ENCODE data around the gene WWOX.

WWOX gene

DNA sequence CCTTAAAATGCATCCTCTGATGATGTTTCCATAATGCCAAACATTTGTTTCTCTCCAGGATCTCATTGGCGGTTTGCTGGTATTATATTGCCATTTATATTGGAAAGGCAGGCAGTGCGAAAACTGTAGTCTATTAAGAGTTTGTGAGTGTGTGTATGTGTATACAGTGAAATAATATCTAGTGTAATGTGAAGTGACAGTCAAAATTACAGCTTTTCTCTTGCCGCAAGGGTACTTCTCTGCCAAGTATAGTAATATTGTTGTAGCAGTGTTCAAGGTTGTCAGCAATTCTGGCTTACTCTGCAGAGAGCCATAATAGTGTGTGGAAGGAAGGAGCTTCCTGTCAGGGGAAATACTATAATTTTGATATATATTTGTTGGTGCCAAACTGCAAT is 178.6 kb downstream of the WWOX start:
- DNase-seq = no peak

GRCh38 chr16:78281115-78281514 is 181.7 kb downstream of the WWOX start:
- no peak for DNase-seq

- no peak for DNase-seq
Measured at GRCh38 chr16:78283548-78284251, 184.2 kb downstream of the WWOX start.

DNA sequence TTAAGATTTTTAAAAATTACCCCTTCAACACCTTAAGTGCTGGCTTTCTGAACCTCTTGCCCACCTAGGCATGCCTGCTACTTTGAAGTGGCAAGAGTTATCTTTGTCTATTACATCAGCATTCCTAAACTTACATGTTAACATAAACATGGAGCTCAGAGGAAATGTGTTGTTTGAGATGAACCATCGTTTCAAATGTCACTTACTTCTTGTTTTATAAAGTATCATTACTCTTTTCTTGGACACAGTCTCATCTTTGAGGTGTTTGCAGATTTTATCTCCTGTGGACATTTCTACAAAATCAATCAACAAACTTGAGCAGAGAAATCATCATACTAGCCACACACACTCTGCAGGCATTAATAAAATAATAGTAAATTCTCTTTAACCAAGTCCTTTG is 184.9 kb downstream of the WWOX start:
- no peak for DNase-seq

DNA sequence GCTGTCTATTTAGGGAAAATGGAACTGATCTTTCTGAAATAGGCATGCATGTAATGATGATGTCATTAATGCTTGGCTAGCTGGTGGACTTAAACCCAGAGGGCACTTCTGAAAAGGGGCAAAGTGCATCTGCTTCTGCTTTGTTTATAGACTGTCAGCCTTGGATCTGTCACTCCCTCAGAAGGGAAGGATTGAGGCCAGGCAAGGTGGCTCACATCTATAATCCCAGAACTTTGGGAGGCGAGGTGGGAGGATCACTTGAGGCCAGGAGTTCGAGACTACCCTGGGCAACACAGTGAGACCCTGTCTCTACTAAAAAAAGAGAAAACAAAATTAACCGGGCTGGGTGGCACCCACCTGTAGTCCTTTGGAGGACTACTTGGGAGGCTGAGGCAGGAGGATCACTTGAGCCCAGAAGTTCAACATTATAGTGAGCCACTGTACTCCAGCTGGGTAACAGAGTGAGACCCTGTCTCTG is 185.5 kb downstream of the WWOX start:
- no peak for DNase-seq

GRCh38 chr16:78285437-78285922 is 186.0 kb downstream of the WWOX start:
- no peak for DNase-seq

DNA sequence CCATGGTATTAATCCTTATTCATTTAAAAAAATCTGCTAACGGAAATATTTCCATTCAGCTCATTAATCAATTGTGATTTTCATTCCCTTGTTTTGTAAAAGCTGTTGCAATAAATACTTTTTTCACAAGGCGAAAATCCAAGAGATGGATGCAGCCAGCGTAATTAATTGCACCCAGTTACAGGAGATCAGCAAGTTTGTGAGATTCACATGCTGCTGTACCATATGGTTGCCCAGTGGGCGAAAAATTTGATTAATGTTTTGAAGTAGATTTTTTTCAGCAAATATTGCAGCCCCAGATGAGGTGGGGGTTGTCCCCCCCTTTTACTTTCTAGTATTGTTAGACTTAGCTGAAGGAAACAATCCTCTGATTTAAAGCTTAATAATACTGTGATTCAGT is 186.6 kb downstream of the WWOX start:
- no peak for DNase-seq

GRCh38 chr16:78288888-78289287 is 189.4 kb downstream of the WWOX start:
- no peak for DNase-seq

DNA sequence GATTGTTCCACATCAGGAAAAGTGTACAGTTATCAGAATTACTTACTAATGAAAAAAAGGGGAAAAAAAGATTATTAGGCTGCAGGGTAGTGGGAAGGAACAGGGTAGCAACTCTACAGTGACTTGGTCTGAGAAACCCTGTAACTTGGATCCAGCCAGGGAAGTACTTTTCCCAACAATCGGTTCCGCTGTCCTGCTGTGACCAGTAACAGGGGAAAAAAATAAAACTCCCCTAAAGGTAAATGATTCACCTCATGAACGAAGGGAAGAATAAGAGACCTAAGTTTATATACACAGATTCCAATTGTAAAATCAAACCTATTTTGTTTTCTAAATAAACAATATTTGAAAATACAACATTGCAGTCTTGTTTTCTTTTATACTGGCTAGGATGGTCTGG is 189.9 kb downstream of the WWOX start:
- no peak for DNase-seq

- no peak for DNase-seq
Measured at GRCh38 chr16:78289844-78290277, 190.4 kb downstream of the WWOX start.

DNA sequence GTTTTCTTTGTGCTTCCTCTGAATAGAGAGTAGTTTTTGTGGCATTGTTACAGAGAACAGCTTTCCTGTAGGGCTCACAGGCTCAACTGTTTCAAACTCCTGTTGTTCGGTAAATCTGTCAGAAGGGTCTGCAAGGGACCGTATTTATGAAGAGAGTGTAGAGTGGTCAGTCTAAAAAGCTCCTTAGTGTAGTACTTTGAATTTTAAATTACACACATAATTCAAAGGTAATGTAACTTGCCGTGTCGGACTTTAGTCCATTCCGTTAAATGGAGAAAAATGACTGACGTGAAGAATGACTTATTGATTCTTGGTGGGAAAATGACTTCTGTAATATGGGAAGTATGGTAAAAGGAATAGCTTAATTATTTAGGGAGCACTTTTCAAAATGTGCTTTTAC is 190.9 kb downstream of the WWOX start:
- no peak for DNase-seq

GRCh38 chr16:78290872-78291591 is 191.6 kb downstream of the WWOX start:
- DNase-seq = no peak

GRCh38 chr16:78291604-78292003 is 192.2 kb downstream of the WWOX start:
- no peak for DNase-seq

- DNase-seq = no peak
Measured at GRCh38 chr16:78292086-78292843, 192.8 kb downstream of the WWOX start.

DNA sequence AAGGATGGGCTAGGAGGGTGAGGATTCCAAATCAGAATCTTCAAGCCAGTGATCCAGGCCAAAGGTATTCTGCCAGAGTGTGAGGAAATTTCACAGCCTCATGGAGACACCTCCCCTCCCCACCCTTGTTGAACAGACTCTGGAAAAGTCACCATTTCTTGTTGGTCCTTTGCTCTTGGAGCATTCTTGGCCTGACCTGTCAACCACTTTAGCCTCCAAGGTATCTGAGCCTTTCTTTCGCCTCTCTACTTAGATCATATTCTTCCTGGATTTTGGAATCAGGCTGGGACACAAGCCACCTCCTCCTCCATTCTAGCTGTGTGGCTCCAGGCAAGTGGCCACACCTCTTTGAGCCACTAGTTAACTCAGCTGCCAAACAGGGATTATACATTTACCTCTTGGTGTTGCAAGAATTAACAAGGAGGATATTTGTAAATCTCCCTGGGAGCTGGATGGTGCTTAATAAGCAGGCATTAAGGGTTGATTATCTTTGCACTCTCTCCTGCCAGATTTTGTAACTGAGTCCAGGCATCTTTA is 193.5 kb downstream of the WWOX start:
- DNase-seq = no peak

DNA sequence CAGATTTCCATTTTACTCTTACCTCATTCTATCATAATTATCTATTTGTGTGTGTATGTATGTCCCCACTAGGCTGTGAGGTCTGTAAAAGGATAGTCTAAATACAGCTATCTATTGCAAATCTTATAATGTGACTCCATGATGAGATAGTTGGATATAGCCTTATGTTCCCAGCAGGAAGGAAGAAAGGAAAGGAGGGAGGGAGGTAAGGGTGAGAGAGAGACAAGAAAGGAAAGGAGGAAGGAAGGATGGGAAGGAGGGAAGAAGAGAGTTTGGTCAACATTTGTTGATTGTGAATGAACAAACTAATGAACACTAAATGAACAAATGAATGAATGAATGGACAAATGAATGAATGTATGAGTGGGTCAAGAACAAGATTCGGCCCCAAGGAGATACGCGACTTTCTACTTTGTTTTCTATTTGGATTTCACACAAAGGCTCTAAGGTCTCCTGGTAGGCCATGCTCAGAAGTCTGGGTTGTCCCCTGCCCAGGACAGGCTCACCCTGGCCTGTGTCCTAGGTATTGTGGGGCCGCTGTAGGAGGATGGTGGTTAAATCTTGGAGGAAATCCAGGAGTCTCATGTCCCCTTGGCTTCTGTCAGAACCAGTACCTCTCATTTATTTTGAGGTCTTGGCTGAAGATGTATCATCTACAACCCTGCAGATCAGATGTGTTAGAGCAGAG is 195.2 kb downstream of the WWOX start:
- no peak for DNase-seq

GRCh38 chr16:78297066-78297666 is 197.7 kb downstream of the WWOX start:
- DNase-seq = no peak

DNA sequence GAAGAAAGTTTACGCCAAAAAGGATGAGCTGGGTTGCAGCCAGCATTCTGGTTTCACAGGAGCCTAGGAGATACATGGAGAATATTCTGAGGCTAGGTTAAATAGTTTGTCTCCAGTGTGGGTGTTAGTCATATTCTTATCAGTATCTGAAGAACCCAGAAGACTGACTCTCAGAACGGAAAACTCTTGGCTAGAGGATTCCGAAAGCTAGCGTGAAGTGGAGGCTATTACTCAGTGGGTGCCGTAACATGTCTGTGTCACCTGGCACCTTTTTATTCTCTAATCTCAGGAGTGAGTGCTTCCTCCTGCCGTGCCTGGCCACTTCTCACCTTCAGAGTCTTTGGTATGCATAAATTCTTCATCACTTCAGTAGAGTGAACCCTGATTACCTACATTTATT is 199.5 kb downstream of the WWOX start:
- DNase-seq = no peak

- DNase-seq = no peak
Measured at GRCh38 chr16:78300469-78300868, 201.0 kb downstream of the WWOX start.

- DNase-seq = no peak
Measured at GRCh38 chr16:78303946-78304345, 204.5 kb downstream of the WWOX start.

DNA sequence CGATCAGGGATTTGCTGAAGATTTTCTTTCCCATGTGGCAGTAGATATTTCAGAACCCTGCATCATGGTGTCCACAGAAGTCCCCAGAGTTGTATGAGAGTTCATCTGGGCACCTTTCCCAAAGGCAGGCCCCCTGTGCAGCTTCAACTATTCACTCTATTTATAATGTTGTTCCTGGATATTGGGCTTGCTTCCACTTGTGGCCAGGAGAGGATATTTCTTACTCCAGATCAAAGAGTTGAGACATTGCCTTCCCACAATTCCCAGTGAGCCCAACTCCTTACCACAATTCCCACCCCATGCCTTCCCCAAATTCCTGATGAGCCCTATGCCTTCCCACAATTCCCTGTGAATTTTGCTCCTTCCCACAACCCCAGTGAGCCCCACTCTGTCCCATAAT is 206.9 kb downstream of the WWOX start:
- DNase-seq = no peak

- DNase-seq = no peak
Measured at GRCh38 chr16:78307824-78308528, 208.5 kb downstream of the WWOX start.
